Epithelial cell of esophagus (primary cell): ENCODE measurements around the gene FAM234A.

Source experiments
- DNase-seq: peaks from one replicate; pipeline ENCODE4 v3.0.0; 2010; ENCODE audit warnings: low read depth
- H3K4me3 ChIP-seq: 2 replicates; pipeline ENCODE4 v1.5.1; 2011; ENCODE audit warnings: mild to moderate bottlenecking, low read length, control low read depth
- TF ChIP-seq, protein P1 (sequence below): IDR thresholded peaks from 2 replicates; pipeline ENCODE4 v1.5.1; 2011; ENCODE audit warnings: low read depth, mild to moderate bottlenecking, low read length, control low read depth, inconsistent platforms; ENCODE audit not compliant: insufficient read depth; ENCODE audit errors: missing control alignments

FAM234A gene

DNA sequence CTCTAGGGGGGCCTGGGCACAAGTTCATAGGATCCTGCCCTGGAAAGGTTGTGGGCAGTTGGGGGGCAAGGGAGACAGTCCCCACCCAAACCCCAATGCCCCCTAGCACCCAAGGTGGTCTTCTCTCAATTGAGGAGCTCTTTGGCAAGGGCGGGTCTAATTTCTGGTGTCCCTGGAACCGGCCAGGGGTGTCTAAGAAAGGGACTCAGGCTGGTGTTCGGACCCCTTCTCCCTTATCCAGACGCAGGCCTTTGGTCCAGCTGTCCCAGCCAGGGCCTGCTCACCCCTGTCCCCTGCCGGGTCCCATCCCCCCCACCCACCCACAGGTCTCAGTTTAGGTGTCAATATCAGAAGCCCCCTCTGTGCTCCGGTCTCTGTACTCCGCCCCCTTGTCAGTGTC, 44.9 kb downstream of the FAM234A start:
- no peak for DNase-seq
- TF ChIP-seq, protein P1, sequence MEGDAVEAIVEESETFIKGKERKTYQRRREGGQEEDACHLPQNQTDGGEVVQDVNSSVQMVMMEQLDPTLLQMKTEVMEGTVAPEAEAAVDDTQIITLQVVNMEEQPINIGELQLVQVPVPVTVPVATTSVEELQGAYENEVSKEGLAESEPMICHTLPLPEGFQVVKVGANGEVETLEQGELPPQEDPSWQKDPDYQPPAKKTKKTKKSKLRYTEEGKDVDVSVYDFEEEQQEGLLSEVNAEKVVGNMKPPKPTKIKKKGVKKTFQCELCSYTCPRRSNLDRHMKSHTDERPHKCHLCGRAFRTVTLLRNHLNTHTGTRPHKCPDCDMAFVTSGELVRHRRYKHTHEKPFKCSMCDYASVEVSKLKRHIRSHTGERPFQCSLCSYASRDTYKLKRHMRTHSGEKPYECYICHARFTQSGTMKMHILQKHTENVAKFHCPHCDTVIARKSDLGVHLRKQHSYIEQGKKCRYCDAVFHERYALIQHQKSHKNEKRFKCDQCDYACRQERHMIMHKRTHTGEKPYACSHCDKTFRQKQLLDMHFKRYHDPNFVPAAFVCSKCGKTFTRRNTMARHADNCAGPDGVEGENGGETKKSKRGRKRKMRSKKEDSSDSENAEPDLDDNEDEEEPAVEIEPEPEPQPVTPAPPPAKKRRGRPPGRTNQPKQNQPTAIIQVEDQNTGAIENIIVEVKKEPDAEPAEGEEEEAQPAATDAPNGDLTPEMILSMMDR = no peak
- H3K4me3 ChIP-seq = no peak overlapping the region

DNA sequence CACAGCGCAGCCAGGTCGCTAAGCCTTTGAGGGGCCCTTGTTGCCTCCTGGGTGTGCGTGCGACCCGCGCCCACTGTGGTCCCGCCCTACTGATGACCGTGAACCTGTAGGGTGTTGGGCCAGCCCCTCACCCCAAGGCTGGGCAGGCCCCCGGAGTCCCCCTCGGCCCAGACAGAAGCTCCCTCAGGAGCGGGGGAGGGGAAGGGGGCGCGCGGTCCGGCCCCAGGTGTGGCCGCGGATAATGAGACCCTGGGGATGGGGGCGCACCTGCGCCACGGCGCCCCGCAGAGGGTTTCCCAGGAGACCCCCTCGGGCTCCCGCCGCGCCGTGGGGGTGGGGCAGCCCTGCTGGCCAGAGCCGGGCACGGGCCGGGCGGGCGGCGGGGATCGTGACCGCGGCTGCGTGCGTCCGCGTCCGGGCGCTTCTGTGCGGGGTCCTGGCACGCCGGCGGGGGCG, 45.4 kb downstream of the FAM234A start:
- no peak for DNase-seq
- TF ChIP-seq, protein P1 = no peak
- H3K4me3 ChIP-seq = no peak overlapping the region

DNA sequence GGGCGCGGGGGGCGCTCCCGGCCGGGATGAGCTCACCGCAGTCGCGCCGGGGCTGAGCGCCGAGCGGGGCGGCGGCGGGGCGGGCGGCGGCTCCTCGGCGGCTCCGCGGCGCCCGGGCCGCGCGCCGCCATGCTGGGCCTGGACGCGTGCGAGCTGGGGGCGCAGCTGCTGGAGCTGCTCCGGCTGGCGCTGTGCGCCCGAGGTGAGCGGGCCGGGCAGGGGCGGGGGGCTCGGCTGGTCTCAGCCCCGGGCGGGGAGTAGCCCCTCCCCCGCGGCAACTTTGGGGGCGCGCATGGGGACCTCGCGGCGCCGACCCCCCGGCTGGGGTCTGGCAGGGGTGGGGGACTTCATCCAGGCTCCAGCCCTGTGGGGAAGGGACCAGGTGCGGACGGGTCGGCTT, 45.9 kb downstream of the FAM234A start, which contains the start of gene ARHGDIG:
ARHGDIG (plus strand) TSS at position 40 of the 400 bp plus-strand sequence; CDS start at position 130, 90 bp downstream.
- TF ChIP-seq, protein P1 = no peak
- no peak for DNase-seq
- H3K4me3 ChIP-seq = no peak within 1 kb of the TSS

DNA sequence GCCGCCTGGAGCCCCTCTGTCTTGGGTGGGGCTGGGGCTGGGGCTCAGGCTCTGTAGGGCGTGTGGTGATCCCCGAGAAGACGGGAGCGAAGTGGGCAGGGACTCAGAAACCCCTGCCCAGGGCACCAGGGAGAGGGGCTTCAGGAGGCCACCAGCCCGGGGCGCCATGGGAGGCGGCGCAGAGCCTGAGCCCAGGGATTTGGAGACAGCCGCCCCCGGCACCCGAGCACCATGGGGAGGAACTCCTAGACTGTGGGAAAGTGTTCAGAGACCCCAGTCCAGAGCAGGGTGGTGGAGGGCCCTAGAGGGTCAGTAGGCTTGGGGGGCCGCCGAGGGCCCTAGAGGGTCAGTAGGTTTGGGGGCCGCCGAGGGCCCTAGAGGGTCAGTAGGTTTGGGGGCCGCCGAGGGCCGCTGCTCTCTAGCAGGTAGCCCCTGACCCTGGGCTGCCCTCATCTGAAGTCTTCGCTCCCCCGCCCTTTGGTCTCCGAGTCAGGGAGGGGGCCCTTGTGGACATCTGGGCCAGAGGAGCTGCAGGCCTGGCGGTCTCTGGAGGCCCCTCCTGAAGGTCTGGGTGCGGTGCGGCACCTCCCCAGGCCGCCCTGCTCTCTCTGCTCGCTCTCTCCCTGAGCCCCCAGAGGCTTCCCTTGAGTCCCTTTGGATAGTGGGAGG, 46.5 kb downstream of the FAM234A start:
- H3K4me3 ChIP-seq = no peak overlapping the region

DNA sequence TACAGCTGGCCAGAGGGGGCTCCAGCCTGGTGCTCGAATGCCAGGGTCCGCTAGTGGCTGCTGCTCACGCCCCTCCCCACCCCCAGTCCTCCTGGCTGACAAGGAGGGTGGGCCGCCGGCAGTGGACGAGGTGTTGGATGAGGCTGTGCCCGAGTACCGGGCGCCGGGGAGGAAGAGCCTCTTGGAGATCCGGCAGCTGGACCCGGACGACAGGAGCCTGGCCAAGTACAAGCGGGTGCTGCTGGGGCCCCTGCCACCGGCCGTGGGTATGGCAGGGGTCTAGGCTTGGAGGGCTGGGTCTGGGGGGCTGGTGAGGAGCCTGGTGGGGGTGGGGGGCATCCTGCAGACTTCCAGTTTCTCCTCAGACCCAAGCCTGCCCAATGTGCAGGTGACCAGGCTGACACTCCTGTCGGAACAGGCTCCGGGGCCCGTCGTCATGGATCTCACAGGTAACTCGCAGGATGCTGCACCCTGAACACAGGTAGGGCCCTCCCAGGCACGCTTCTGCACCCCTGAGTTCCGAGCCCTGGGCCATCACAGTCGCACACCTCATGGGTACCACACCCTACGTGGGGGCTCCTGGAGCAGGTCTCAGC, 47.1 kb downstream of the FAM234A start:
- H3K4me3 ChIP-seq = no peak overlapping the region
- TF ChIP-seq, protein P1 = no peak
- no peak for DNase-seq

More for the DNA sequence above, 46.5 kb downstream of the FAM234A start:
- DNase-seq = no peak
- TF ChIP-seq, protein P1 = no peak

DNA sequence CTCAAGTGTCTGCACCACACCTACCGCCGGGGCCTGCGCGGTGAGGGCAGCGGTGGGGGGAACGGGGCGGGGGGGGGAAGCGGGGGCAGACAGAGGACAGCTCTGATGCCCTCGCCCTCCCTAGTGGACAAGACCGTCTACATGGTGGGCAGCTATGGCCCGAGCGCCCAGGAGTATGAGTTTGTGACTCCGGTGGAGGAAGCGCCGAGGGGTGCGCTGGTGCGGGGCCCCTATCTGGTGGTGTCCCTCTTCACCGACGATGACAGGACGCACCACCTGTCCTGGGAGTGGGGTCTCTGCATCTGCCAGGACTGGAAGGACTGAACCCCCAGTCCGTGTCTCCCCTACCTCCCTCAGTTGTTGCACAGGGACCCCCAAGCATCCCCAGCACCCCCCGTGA, 47.9 kb downstream of the FAM234A start:
- TF ChIP-seq, protein P1 = no peak
- DNase-seq = no peak
- H3K4me3 ChIP-seq = no peak overlapping the region
